Ovary (tissue), 9 donors: ENCODE data around the gene PDE4D. TPM values are rescaled to one million over a fixed set of nuclear protein-coding genes. Genes with fewer than 3 reads are reported as not detected.

Experiments
- DNase-seq, 5 donors: peaks; one replicate each; pipeline ENCODE4 v3.0.0-alpha.2; 2019 to 2020
- H3K27ac ChIP-seq, 2 donors: fragments of 200-600 bp; one replicate each; pipeline versions ENCODE4 v1.5.1 to v1.8.0; 2019 to 2022
- H3K27me3 ChIP-seq: fragments of 200-600 bp; one replicate; pipeline ENCODE4 v1.8.0; 2022
- H3K36me3 ChIP-seq: fragments of 200-600 bp; sonication (generic); one replicate; pipeline ENCODE4 v1.5.1; 2019
- H3K4me1 ChIP-seq: one replicate; pipeline ENCODE4 v1.8.1; 2013; ENCODE audit warnings: mild to moderate bottlenecking, moderate library complexity; ENCODE audit not compliant: insufficient read depth
- H3K4me3 ChIP-seq: fragments of 200-600 bp; sonication (generic); one replicate; pipeline ENCODE4 v1.5.1; 2017
- H3K9me3 ChIP-seq, 2 donors: fragments of 200-600 bp in 1 of 2; sonication (generic) in 1 of 2; one replicate each; pipeline versions ENCODE4 v1.5.1 to v1.8.1; 2013 to 2019; ENCODE audit warnings: mild to moderate bottlenecking in 1 of 2, moderate library complexity in 1 of 2
- CTCF ChIP-seq, 3 donors: fragments of 450-650 bp in 2 of 3; fragments of 200-600 bp in 1 of 3; IDR thresholded peaks; one replicate each; pipeline versions ENCODE4 v1.5.1 to v1.8.0; 2016 to 2022; ENCODE audit warnings: antibody characterized with exemption in 3 of 3, mild to moderate bottlenecking in 1 of 3
- EP300 ChIP-seq: sonication (generic); formaldehyde crosslinking; IDR thresholded peaks from one replicate; pipeline ENCODE4 v1.6.1; 2017; ENCODE audit warnings: antibody characterized with exemption
- POLR2A ChIP-seq: fragments of 450-650 bp; IDR thresholded peaks from one replicate; pipeline ENCODE4 v1.6.1; 2017; ENCODE audit warnings: antibody characterized with exemption, mild to moderate bottlenecking, moderate library complexity
- WGBS, 3 donors: extraction: QIAGEN DNeasy Blood & Tissue Kit in 1 of 3; methylation state at CpG; one replicate each; pipeline versions ENCODE4 v1.1.5 to v1.1.7; 2013 to 2017; 5-methylcytosine and 5-hydroxymethylcytosine counted together
- intact Hi-C, 4 donors: fragments of 100-400 bp; cut with DNase I; formaldehyde crosslinking; loops; one replicate each; pipeline versions ENCODE4 v1.11.0 to v1.15.1; 2022 to 2023
- polyA plus RNA-seq, 2 donors: library from polyadenylated mRNA; stranded (reverse); fragments of 200-250 nt in 1 of 2; fragments of 350-450 nt in 1 of 2; fragmentation: Illumina TruSeq in 1 of 2; extraction: RNeasy Lipid Tissue Mini Kit (QIAGEN cat#74804) in 1 of 2; gene quantifications; one replicate each; pipeline ENCODE4 v1.2.3, GENCODE V29; 2013 to 2014
- total RNA-seq, 7 donors: library from RNA; depleted of rRNA in 2 of 7; stranded (reverse); fragments of >200 nt in 2 of 7; fragmentation: NEBNext Ultra II Directional in 3 of 7; extraction: Animal tissue kit (Norgen Biotek cat#: 25700) in 3 of 7; gene quantifications; one replicate each; pipeline versions ENCODE4 v1.1.0 to v1.2.4, GENCODE V29; 2016 to 2023
- donor health status: DM: no; HTN: no; CAD: no; lungs with moderate emphysema.
- donor health status: DM: no; HTN: no; CAD: no.
- donor health status: Bipolar disorder and iron deficiency.
- donor health status: DM: yes; HTN: yes; CAD: no.
- donor health status: DM: no; HTN: no; CAD: no.
- donor health status: DM: yes; HTN: yes; CAD: no.

Gene PDE4D
- total and polyA plus RNA-seq, 9 donors: 1.3 to 67.6 (median 8.4) TPM

- intact Hi-C loops: no loop called here
- 72 to 77% (median 75%) methylated on average over 5 of the region's 5 CpGs for WGBS, 3 donors
- TF ChIP-seq POLR2A: no peak
- no peak for TF ChIP-seq EP300
- no peak for TF ChIP-seq CTCF (IDR thresholded peaks at IDR 0.05)
- Histone ChIP-seq H3K9me3 (no peaks in the 10 kb centered on the region), H3K4me1 (no peaks in the 10 kb centered on the region), H3K4me3 (no peak overlapping the region), H3K36me3 (no peaks in the 10 kb centered on the region), H3K27ac (no peak overlapping the region), H3K27me3 (no peaks in the 10 kb centered on the region)
- no peak for DNase-seq
These were observed 827.0 kb downstream of the PDE4D start for GRCh38 chr5:59066367-59067163.

- Histone ChIP-seq H3K9me3 (no peaks in the 10 kb centered on the region), H3K4me1 (no peaks in the 10 kb centered on the region), H3K27ac (no peak overlapping the region), H3K27me3 (no peaks in the 10 kb centered on the region), H3K4me3 (no peak overlapping the region), H3K36me3 (no peaks in the 10 kb centered on the region)
- TF ChIP-seq EP300: no peak
- no peak for TF ChIP-seq POLR2A
- TF ChIP-seq CTCF (IDR thresholded peaks at IDR 0.05): no peak
- DNase-seq: no peak
- intact Hi-C loops: no loop called here
- 83 to 97% (median 90%) methylated on average over 1 of the region's 1 CpG for WGBS, 3 donors
These were observed 828.0 kb downstream of the PDE4D start for GRCh38 chr5:59065554-59065953.

GRCh38 chr5:59064293-59064692 is 829.2 kb downstream of the PDE4D start:
- Histone ChIP-seq H3K36me3 (no peaks in the 10 kb centered on the region), H3K27me3 (no peaks in the 10 kb centered on the region), H3K27ac (no peak overlapping the region), H3K9me3 (no peaks in the 10 kb centered on the region), H3K4me1 (no peaks in the 10 kb centered on the region), H3K4me3 (no peak overlapping the region)
- WGBS, 3 donors: 30 to 75% (median 54%) methylated on average over 2 of the region's 2 CpGs
- TF ChIP-seq EP300: no peak
- no peak for DNase-seq
- intact Hi-C loops: no loop called here

GRCh38 chr5:59062986-59063683 is 830.4 kb downstream of the PDE4D start:
- intact Hi-C loops: no loop called here
- TF ChIP-seq POLR2A: no peak
- TF ChIP-seq EP300: no peak
- TF ChIP-seq CTCF (IDR thresholded peaks at IDR 0.05): no peak
- H3K4me1 ChIP-seq: no peaks in the 10 kb centered on the region
- no peaks in the 10 kb centered on the region for H3K9me3 ChIP-seq
- H3K27ac ChIP-seq: no peak overlapping the region
- no peak for DNase-seq
- H3K4me3 ChIP-seq: no peak overlapping the region
- 36 to 52% (median 44%) methylated on average over 3 of the region's 3 CpGs for WGBS, 3 donors
- no peaks in the 10 kb centered on the region for H3K36me3 ChIP-seq
- H3K27me3 ChIP-seq: no peaks in the 10 kb centered on the region

- H3K36me3 ChIP-seq: no peaks in the 10 kb centered on the region
- no peak for DNase-seq
- H3K4me3 ChIP-seq: no peak overlapping the region
- no peaks in the 10 kb centered on the region for H3K4me1 ChIP-seq
- intact Hi-C loops: no loop called here
- TF ChIP-seq POLR2A (no peak), CTCF (IDR thresholded peaks at IDR 0.05) (no peak), EP300 (no peak)
- no peaks in the 10 kb centered on the region for H3K9me3 ChIP-seq
- WGBS, 3 donors: 45 to 48% (median 47%) methylated on average over 5 of the region's 5 CpGs
- H3K27me3 ChIP-seq: no peaks in the 10 kb centered on the region
- H3K27ac ChIP-seq: no peak overlapping the region
These were observed 832.1 kb downstream of the PDE4D start for GRCh38 chr5:59061377-59061776.
